ENCODE measurements around the gene TUBGCP3. TPM values are rescaled to one million over a fixed set of nuclear protein-coding genes. Genes with fewer than 3 reads are reported as not detected.

TUBGCP3 gene
- total RNA-seq, 1 experiment from 2014 or later, result 47.4 TPM

- H3K27me3 ChIP-seq (ENCODE audit: insufficient read depth, low read depth), result no peaks in the 10 kb centered on the region
- POLR2A ChIA-PET (ENCODE audit: unreplicated experiment), result interaction anchor here (0.7 kb wide), 1 partner anchor 103 kb away, joined by 5 read pairs; no protein-coding TSS in a partner anchor
- DNase-seq, result no peak
- H2AFZ ChIP-seq, result no peak overlapping the region
- peaks cover 22% of the 10 kb centered on the region; the same call in 1 of the 2 replicates for H3K36me3 ChIP-seq (ENCODE audit: low read depth)
- H3F3A ChIP-seq (ENCODE audit: insufficient read depth, low read depth), result 0 out of 2 replicates have a peak, but pooled peaks cover 8% of the 10 kb centered on the region
- no TSS peak for BruUV-seq (replicated peaks)
- no peak overlapping the region for H3K27ac ChIP-seq
- peaks cover 6% of the 10 kb centered on the region; the same call in 1 of the 2 replicates for H4K20me1 ChIP-seq (ENCODE audit: insufficient read depth)
- no peak overlapping the region for H3K4me2 ChIP-seq
- H3K79me2 ChIP-seq (ENCODE audit: low read depth), result peaks cover 4% of the 10 kb centered on the region
- no peaks in the 10 kb centered on the region for H3K4me1 ChIP-seq (replicated peaks; ENCODE audit: insufficient read depth)
- CTCF ChIA-PET, result no interaction called here
- no peaks in the 10 kb centered on the region for H3K9me2 ChIP-seq (ENCODE audit: insufficient read depth)
- H3K9me3 ChIP-seq (ENCODE audit: insufficient read depth, low read depth), result no peaks in the 10 kb centered on the region
- intact Hi-C loops (cut with micrococcal nuclease; ENCODE audit: unreplicated experiment), result no loop called here
- TF ChIP-seq EZH2 (IDR thresholded peaks at IDR 0.05; ENCODE audit: low read depth), result no peak
- no peak for TF ChIP-seq CTCF (conservative IDR thresholded peaks at IDR 0.05)
- no peak overlapping the region for H3K4me3 ChIP-seq
Observed at GRCh38 chr13:112562254-112562653, 25.7 kb downstream of the TUBGCP3 start.

DNA sequence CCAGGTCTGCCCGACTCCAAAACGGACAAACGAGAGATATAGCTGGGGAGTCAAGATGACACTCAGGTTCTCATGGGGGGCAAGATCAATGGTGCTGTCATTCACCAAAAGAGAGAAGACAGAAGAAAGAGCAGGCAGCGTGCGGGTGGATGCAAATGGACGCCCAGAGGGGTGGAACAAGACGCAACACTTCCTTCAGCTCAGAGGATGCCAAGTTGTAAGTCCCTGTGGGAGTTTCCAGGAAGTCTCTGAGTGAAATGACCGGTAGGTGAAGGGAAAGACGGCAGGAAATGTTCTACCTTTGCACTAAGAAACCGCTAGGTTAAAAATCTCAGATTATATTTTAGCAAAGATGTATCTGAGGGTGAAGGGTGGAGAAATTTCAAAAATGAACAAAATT, 26.5 kb downstream of the TUBGCP3 start:
- Histone ChIP-seq H3K4me3 (no peak overlapping the region), H3K27me3 (ENCODE audit: insufficient read depth, low read depth) (no peaks in the 10 kb centered on the region), H3K79me2 (ENCODE audit: low read depth) (peaks cover 4% of the 10 kb centered on the region), H3K9me3 (ENCODE audit: insufficient read depth, low read depth) (no peaks in the 10 kb centered on the region), H3K27ac (no peak overlapping the region), H3K4me2 (no peak overlapping the region), H4K20me1 (ENCODE audit: insufficient read depth) (peaks cover 6% of the 10 kb centered on the region; the same call in 1 of the 2 replicates), H3K4me1 (replicated peaks; ENCODE audit: insufficient read depth) (no peaks in the 10 kb centered on the region), H2AFZ (no peak overlapping the region), H3F3A (ENCODE audit: insufficient read depth, low read depth) (0 out of 2 replicates have a peak, but pooled peaks cover 3% of the 10 kb centered on the region), H3K36me3 (ENCODE audit: low read depth) (peaks cover 23% of the 10 kb centered on the region; the same call in 1 of the 2 replicates), H3K9me2 (ENCODE audit: insufficient read depth) (no peaks in the 10 kb centered on the region)
- no TSS peak for BruUV-seq (replicated peaks)
- no peak for DNase-seq
- TF ChIP-seq CTCF (conservative IDR thresholded peaks at IDR 0.05) (no peak), EZH2 (IDR thresholded peaks at IDR 0.05; ENCODE audit: low read depth) (no peak)
- CTCF ChIA-PET, result no interaction called here
- POLR2A ChIA-PET (ENCODE audit: unreplicated experiment), result no interaction called here
- intact Hi-C loops (cut with micrococcal nuclease; ENCODE audit: unreplicated experiment), result no loop called here

DNA sequence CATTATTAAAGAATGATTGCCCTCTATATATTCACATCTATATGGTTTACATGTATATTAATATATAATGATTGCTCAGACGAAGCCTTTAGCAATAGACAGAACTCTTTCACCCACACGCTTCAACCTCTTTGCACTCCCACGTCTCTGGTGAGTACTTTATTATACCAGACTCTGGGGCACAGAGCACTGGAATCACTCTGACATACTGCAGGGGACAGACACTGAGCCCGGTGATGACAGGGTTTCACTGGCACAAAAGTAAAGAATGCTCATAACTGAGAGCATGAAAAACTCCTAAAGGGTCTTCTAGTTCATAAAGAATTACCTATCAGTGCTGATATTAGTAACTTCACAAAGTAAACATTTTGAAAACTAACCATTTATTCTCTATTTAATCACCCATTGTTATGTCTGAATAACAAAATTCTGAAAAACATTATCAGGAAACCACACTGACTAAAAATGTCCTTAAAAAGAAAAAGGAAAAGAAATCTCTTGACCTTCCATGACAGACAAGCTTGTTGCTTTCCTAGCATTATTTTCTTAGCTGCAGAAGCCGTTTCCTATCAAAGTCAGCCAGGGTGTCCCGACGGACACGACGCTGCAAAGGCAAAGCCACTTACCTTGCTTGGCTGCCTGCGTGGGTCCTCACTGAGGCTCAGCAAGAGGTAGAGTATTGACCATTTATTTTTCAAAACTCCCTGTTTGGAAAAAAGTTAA, 29.1 kb downstream of the TUBGCP3 start:
- H3K36me3 ChIP-seq (ENCODE audit: low read depth), result peaks cover 37% of the 10 kb centered on the region
- no peaks in the 10 kb centered on the region for H3K9me3 ChIP-seq (ENCODE audit: insufficient read depth, low read depth)
- no peak for DNase-seq
- ChIA-PET POLR2A (ENCODE audit: unreplicated experiment) (no interaction called here), CTCF (no interaction called here)
- BruUV-seq (replicated peaks), result no TSS peak
- peaks cover 4% of the 10 kb centered on the region; the same call in 1 of the 2 replicates for H3K79me2 ChIP-seq (ENCODE audit: low read depth)
- H3K4me2 ChIP-seq, result no peak overlapping the region
- H3F3A ChIP-seq (ENCODE audit: insufficient read depth, low read depth), result no peaks in the 10 kb centered on the region
- no peak overlapping the region for H3K4me3 ChIP-seq
- H3K27ac ChIP-seq, result no peak overlapping the region
- intact Hi-C loops (cut with micrococcal nuclease; ENCODE audit: unreplicated experiment), result no loop called here
- TF ChIP-seq CTCF (conservative IDR thresholded peaks at IDR 0.05), result no peak
- TF ChIP-seq EZH2 (IDR thresholded peaks at IDR 0.05; ENCODE audit: low read depth), result no peak
- H3K9me2 ChIP-seq (ENCODE audit: insufficient read depth), result no peaks in the 10 kb centered on the region
- H3K27me3 ChIP-seq (ENCODE audit: insufficient read depth, low read depth), result no peaks in the 10 kb centered on the region
- no peak overlapping the region for H2AFZ ChIP-seq
- peaks cover 6% of the 10 kb centered on the region; the same call in 1 of the 2 replicates for H4K20me1 ChIP-seq (ENCODE audit: insufficient read depth)
- H3K4me1 ChIP-seq (replicated peaks; ENCODE audit: insufficient read depth), result no peaks in the 10 kb centered on the region

Data from PC-9 (cell line).